GDM1 (cell line): Measurements from ENCODE around the gene TRIM25.
"Not testable (repeated sequence)": the region's sequence is repeated elsewhere in the genome, so short reads cannot be mapped to it uniquely, and the experiment has no call there.

Experiments used
- DNase-seq: peaks from one replicate; lab custom pipeline; 2025; lab: John Stamatoyannopoulos, UW

Gene TRIM25

GRCh38 chr17:56913867-56914580, at the start of gene TRIM25:
TRIM25 (minus strand) TSS chr17:56914049; CDS start chr17:56913988, 61 bp downstream.
- peak; percentile 90 for DNase-seq

GRCh38 chr17:56960596-56961538, 47.0 kb upstream of the TRIM25 start, which contains the start of gene COIL:
COIL (minus strand) TSS chr17:56961050; CDS start chr17:56961019, 31 bp downstream.
- peak; percentile 87 for DNase-seq

- no peak for DNase-seq
These were observed 43.1 kb upstream of the TRIM25 start for GRCh38 chr17:56956992-56957391.

GRCh38 chr17:56949595-56949994, 35.7 kb upstream of the TRIM25 start:
- DNase-seq, result no peak

GRCh38 chr17:56948491-56948890, 34.6 kb upstream of the TRIM25 start:
- DNase-seq, result no peak

GRCh38 chr17:56947741-56948140, 33.9 kb upstream of the TRIM25 start:
- DNase-seq, result no peak

- DNase-seq, result no peak
These were observed 32.2 kb upstream of the TRIM25 start for GRCh38 chr17:56945938-56946505.

GRCh38 chr17:56943505-56944125, 29.8 kb upstream of the TRIM25 start:
- no peak for DNase-seq

GRCh38 chr17:56939869-56940484, 26.1 kb upstream of the TRIM25 start:
- peak; percentile 46 for DNase-seq

GRCh38 chr17:56938206-56938605, 24.4 kb upstream of the TRIM25 start:
- DNase-seq, result not testable (repeated sequence)

- DNase-seq, result no peak
These were observed 23.8 kb upstream of the TRIM25 start for GRCh38 chr17:56937687-56938086.

GRCh38 chr17:56936697-56937322, 23.0 kb upstream of the TRIM25 start:
- no peak for DNase-seq

- no peak for DNase-seq
These were observed 21.6 kb upstream of the TRIM25 start for GRCh38 chr17:56935461-56935860.

GRCh38 chr17:56934280-56934679, 20.4 kb upstream of the TRIM25 start:
- DNase-seq, result no peak

GRCh38 chr17:56933868-56934267, 20.0 kb upstream of the TRIM25 start:
- no peak for DNase-seq

- no peak for DNase-seq
These were observed 19.4 kb upstream of the TRIM25 start for GRCh38 chr17:56933151-56933745.

- DNase-seq, result no peak
These were observed 17.0 kb upstream of the TRIM25 start for GRCh38 chr17:56930739-56931337.

- no peak for DNase-seq
These were observed 15.6 kb upstream of the TRIM25 start for GRCh38 chr17:56929362-56929969.

- no peak for DNase-seq
These were observed 14.7 kb upstream of the TRIM25 start for GRCh38 chr17:56928586-56928985.

GRCh38 chr17:56926704-56927103, 12.9 kb upstream of the TRIM25 start:
- no peak for DNase-seq
